CD14-positive monocyte (primary cell): ENCODE measurements around the gene MICAL2. TPM values are rescaled to one million over a fixed set of nuclear protein-coding genes. Genes with fewer than 3 reads are reported as not detected.
A peak's percentile ranks its signal among the peaks of the same experiment; 100 is the strongest.

Experiments used
- DNase-seq, 3 donors: peaks; one replicate each; pipeline ENCODE4 v3.0.0-alpha.2; 2011 to 2022
- H2AFZ ChIP-seq: 2 replicates; pipeline ENCODE4 v1.6.0; 2012; ENCODE audit warnings: mild to moderate bottlenecking, low read depth, low read length, inconsistent platforms; ENCODE audit not compliant: insufficient read depth, poor library complexity, severe bottlenecking
- H3K27ac ChIP-seq, 2 donors: 1 replicate in 1 of 2; 2 replicates in 1 of 2; pipeline ENCODE4 v1.5.1; 2012 to 2013; ENCODE audit warnings: low read length in 2 of 2, control low read depth in 1 of 2, inconsistent platforms in 1 of 2, low read depth in 1 of 2, mild to moderate bottlenecking in 1 of 2
- H3K27me3 ChIP-seq, 2 donors: one replicate each; pipeline versions ENCODE4 v1.6.0 to v1.6.1; 2011 to 2013; ENCODE audit warnings: low read length in 2 of 2; ENCODE audit not compliant: control insufficient read depth in 2 of 2, insufficient read depth in 2 of 2
- H3K36me3 ChIP-seq, 2 donors: replicated peaks in 1 of 2; 1 replicate in 1 of 2; 2 replicates in 1 of 2; pipeline versions ENCODE4 v1.5.1 to v1.6.1; 2012 to 2013; ENCODE audit warnings: low read length in 2 of 2, control low read depth in 1 of 2, inconsistent platforms in 1 of 2, mild to moderate bottlenecking in 1 of 2; ENCODE audit not compliant: insufficient read depth in 2 of 2, control insufficient read depth in 1 of 2
- H3K4me1 ChIP-seq, 2 donors: 1 replicate in 1 of 2; 2 replicates in 1 of 2; pipeline versions ENCODE4 v1.5.1 to v1.6.1; 2012 to 2013; ENCODE audit warnings: low read length in 2 of 2, control low read depth in 1 of 2, inconsistent platforms in 1 of 2, mild to moderate bottlenecking in 1 of 2, moderate library complexity in 1 of 2; ENCODE audit not compliant: insufficient read depth in 2 of 2, control insufficient read depth in 1 of 2
- H3K4me2 ChIP-seq: replicated peaks from 2 replicates; pipeline ENCODE3; 2012; ENCODE audit warnings: low read length, moderate library complexity, mild to moderate bottlenecking; ENCODE audit not compliant: poor library complexity, severe bottlenecking; ENCODE audit errors: extremely low read depth
- H3K4me3 ChIP-seq, 3 experiments: fragments of 200-600 bp in 1 of 3; sonication (generic) in 1 of 3; replicated peaks in 1 of 3; 1 replicate in 2 of 3; 2 replicates in 1 of 3; pipeline ENCODE4 v1.5.1; 2011 to 2013; ENCODE audit warnings: low read length in 3 of 3, mild to moderate bottlenecking in 3 of 3, control low read depth in 2 of 3, low read depth in 2 of 3, inconsistent platforms in 1 of 3, moderate library complexity in 1 of 3
- H3K79me2 ChIP-seq: 2 replicates; pipeline ENCODE4 v1.6.0; 2012; ENCODE audit warnings: mild to moderate bottlenecking, control low read depth, inconsistent platforms, low read length, moderate library complexity; ENCODE audit not compliant: insufficient read depth
- H3K9ac ChIP-seq: 2 replicates; pipeline ENCODE4 v1.6.0; 2017; ENCODE audit warnings: low read length, mild to moderate bottlenecking; ENCODE audit not compliant: insufficient read depth, poor library complexity, severe bottlenecking
- H3K9me3 ChIP-seq, 2 donors: replicated peaks in 1 of 2; 1 replicate in 1 of 2; 2 replicates in 1 of 2; pipeline versions ENCODE4 v1.5.1 to v1.6.1; 2012 to 2013; ENCODE audit warnings: low read length in 2 of 2, control low read depth in 1 of 2; ENCODE audit not compliant: control insufficient read depth in 1 of 2, insufficient read depth in 1 of 2
- H4K20me1 ChIP-seq: 2 replicates; pipeline ENCODE4 v1.6.0; 2012; ENCODE audit warnings: mild to moderate bottlenecking, low read length, control low read depth, moderate library complexity; ENCODE audit not compliant: insufficient read depth
- H3K27ac Mint-ChIP-seq, 7 donors: one replicate each; pipeline ENCODE4 v1.8.0; 2020; ENCODE audit warnings: mild to moderate bottlenecking in 7 of 7, mixed read lengths in 7 of 7, moderate library complexity in 6 of 7, inconsistent platforms in 2 of 7
- H3K27me3 Mint-ChIP-seq, 3 donors: one replicate each; pipeline ENCODE4 v1.8.0; 2021 to 2022; ENCODE audit warnings: low read depth in 3 of 3, mild to moderate bottlenecking in 3 of 3, mixed read lengths in 3 of 3, moderate library complexity in 3 of 3, inconsistent platforms in 1 of 3
- H3K36me3 Mint-ChIP-seq, 2 donors: one replicate each; pipeline ENCODE4 v1.8.0; 2020; ENCODE audit warnings: mixed read lengths in 2 of 2, inconsistent platforms in 1 of 2, mild to moderate bottlenecking in 1 of 2
- H3K4me1 Mint-ChIP-seq: one replicate; pipeline ENCODE4 v1.8.0; 2020; ENCODE audit warnings: mild to moderate bottlenecking, mixed read lengths
- H3K4me3 Mint-ChIP-seq, 2 donors: one replicate each; pipeline ENCODE4 v1.8.0; 2020; ENCODE audit warnings: mild to moderate bottlenecking in 2 of 2, mixed read lengths in 2 of 2, moderate library complexity in 1 of 2
- H3K9me3 Mint-ChIP-seq, 7 donors: one replicate each; pipeline ENCODE4 v1.8.0; 2020 to 2022; ENCODE audit warnings: mixed read lengths in 7 of 7, mild to moderate bottlenecking in 6 of 7, moderate library complexity in 6 of 7, inconsistent platforms in 2 of 7
- CTCF ChIP-seq: fragments of 200-600 bp; IDR thresholded peaks from one replicate; pipeline ENCODE4 v1.8.0; 2022; ENCODE audit warnings: antibody characterized with exemption, mild to moderate bottlenecking
- WGBS: methylation state at CpG from one replicate; pipeline ENCODE4 v1.1.5; 2013; ENCODE audit warnings: missing lambda C conversion rate; ENCODE audit not compliant: insufficient coverage; 5-methylcytosine and 5-hydroxymethylcytosine counted together
- intact Hi-C, 2 donors: fragments of 100-400 bp; cut with micrococcal nuclease; formaldehyde crosslinking; loops; one replicate each; pipeline versions ENCODE4 v1.15.0 to v1.15.1; 2023
- polyA plus RNA-seq, 3 donors: library from polyadenylated mRNA; depleted of rRNA in 1 of 3; unstranded in 2 of 3; stranded (reverse) in 1 of 3; fragments of 300-500 nt in 2 of 3; fragments of >200 nt in 1 of 3; fragmentation: Illumina TruSeq in 2 of 3; gene quantifications; 1 replicate in 2 of 3; 2 replicates in 1 of 3; pipeline ENCODE4 v1.2.3, GENCODE V29; 2012 to 2021

MICAL2 gene
- polyA plus RNA-seq, 3 donors: 39.8 to 72.5 (median 44.0) TPM

GRCh38 chr11:12206529-12206928, 96.1 kb downstream of the MICAL2 start:
- no peak overlapping the region for H3K27ac ChIP-seq
- no peak overlapping the region for H3K9ac ChIP-seq
- H4K20me1 ChIP-seq: peaks cover 66% of the 10 kb centered on the region
- H2AFZ ChIP-seq: no peak overlapping the region
- DNase-seq: no peak
- no peaks in the 10 kb centered on the region for H3K79me2 ChIP-seq
- H3K36me3 ChIP-seq: peaks cover 79 to 96% of the 10 kb centered on the region in 2 donors
- H3K4me1 ChIP-seq: no peaks in the 10 kb centered on the region
- TF ChIP-seq CTCF: no peak
- 61% methylated on average over 3 of the region's 3 CpGs for WGBS
- Mint-ChIP-seq H3K27me3 (no peaks in the 10 kb centered on the region), H3K36me3 (peaks cover 88 to 95% of the 10 kb centered on the region in 2 donors), H3K4me3 (no peak overlapping the region), H3K4me1 (no peaks in the 10 kb centered on the region), H3K27ac (peak overlapping the region in 2 of 7 donors; percentile 1 to 12), H3K9me3 (peaks cover 0 to 2% (median 0%) of the 10 kb centered on the region in 7 donors)
- H3K9me3 ChIP-seq: no peaks in the 10 kb centered on the region
- no peak overlapping the region for H3K4me3 ChIP-seq
- intact Hi-C loops: no loop called here
- H3K27me3 ChIP-seq: no peaks in the 10 kb centered on the region
- no peak overlapping the region for H3K4me2 ChIP-seq

GRCh38 chr11:12207384-12208150, 97.2 kb downstream of the MICAL2 start:
- no CpG with 5 or more reads among the region's 9 CpGs for WGBS
- no peak overlapping the region for H2AFZ ChIP-seq
- H3K4me1 Mint-ChIP-seq: no peaks in the 10 kb centered on the region
- no peak overlapping the region for H3K4me2 ChIP-seq
- no peaks in the 10 kb centered on the region for H3K27me3 ChIP-seq
- peaks cover 95 to 97% of the 10 kb centered on the region in 2 donors for H3K36me3 Mint-ChIP-seq
- H3K9ac ChIP-seq: no peak overlapping the region
- peak overlapping the region in 1 of 7 donors; percentile 71 for H3K27ac Mint-ChIP-seq
- H3K27me3 Mint-ChIP-seq: no peaks in the 10 kb centered on the region
- H3K9me3 Mint-ChIP-seq: peaks cover 0 to 2% (median 0%) of the 10 kb centered on the region in 7 donors
- H3K4me1 ChIP-seq: no peaks in the 10 kb centered on the region
- no peak overlapping the region for H3K4me3 Mint-ChIP-seq
- TF ChIP-seq CTCF: no peak
- H3K79me2 ChIP-seq: no peaks in the 10 kb centered on the region
- H4K20me1 ChIP-seq: peaks cover 57% of the 10 kb centered on the region
- DNase-seq: no peak
- H3K9me3 ChIP-seq: no peaks in the 10 kb centered on the region
- no peak overlapping the region for H3K4me3 ChIP-seq
- no peak overlapping the region for H3K27ac ChIP-seq
- peaks cover 89 to 98% of the 10 kb centered on the region in 2 donors for H3K36me3 ChIP-seq
- intact Hi-C loops: no loop called here
